HL-60 (cell line): ENCODE results near the gene NSUN6.

Source experiments
- GABPA ChIP-seq: IDR thresholded peaks from 2 replicates; pipeline ENCODE4 v1.6.1; 2012; ENCODE audit warnings: low read depth
- POLR2AphosphoS5 ChIP-seq: IDR thresholded peaks from 2 replicates; pipeline ENCODE4 v1.6.1; 2012; ENCODE audit warnings: low read depth
- SPI1 ChIP-seq: IDR thresholded peaks from 2 replicates; pipeline ENCODE4 v1.6.1; 2012; ENCODE audit warnings: low read depth, mild to moderate bottlenecking, borderline replicate concordance
- TF ChIP-seq, protein P1 (sequence below): IDR thresholded peaks from one replicate; pipeline ENCODE4 v1.5.1; 2011; ENCODE audit warnings: low read length, control low read depth, inconsistent platforms; ENCODE audit not compliant: insufficient read depth
- TF ChIP-seq, protein P2 (sequence below): IDR thresholded peaks from 2 replicates; pipeline ENCODE4 v1.6.1; 2012; ENCODE audit warnings: low read depth; ENCODE audit not compliant: insufficient replicate concordance

DNA sequence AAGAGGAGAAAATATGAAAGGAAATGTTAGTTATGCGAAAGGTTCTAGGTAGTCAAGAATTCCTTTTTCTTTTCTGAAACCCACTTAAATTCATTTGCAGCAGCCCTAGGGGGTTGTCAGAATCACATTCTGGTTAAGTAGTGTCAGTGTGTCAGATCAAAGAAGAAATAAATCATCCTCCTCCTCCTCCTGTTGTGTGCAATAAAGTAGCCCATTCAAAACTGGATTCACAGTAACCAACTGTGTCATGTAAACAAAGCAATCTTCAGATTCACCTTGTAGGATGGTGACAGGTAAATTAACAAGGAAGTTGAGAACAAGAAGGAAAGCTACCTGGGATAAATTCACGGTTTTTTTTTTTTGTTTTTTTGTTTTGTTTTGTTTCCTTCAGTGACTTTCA is 127.5 kb downstream of the NSUN6 start:
- TF ChIP-seq, protein P1, sequence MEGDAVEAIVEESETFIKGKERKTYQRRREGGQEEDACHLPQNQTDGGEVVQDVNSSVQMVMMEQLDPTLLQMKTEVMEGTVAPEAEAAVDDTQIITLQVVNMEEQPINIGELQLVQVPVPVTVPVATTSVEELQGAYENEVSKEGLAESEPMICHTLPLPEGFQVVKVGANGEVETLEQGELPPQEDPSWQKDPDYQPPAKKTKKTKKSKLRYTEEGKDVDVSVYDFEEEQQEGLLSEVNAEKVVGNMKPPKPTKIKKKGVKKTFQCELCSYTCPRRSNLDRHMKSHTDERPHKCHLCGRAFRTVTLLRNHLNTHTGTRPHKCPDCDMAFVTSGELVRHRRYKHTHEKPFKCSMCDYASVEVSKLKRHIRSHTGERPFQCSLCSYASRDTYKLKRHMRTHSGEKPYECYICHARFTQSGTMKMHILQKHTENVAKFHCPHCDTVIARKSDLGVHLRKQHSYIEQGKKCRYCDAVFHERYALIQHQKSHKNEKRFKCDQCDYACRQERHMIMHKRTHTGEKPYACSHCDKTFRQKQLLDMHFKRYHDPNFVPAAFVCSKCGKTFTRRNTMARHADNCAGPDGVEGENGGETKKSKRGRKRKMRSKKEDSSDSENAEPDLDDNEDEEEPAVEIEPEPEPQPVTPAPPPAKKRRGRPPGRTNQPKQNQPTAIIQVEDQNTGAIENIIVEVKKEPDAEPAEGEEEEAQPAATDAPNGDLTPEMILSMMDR: no peak
- TF ChIP-seq SPI1 (no peak), GABPA (no peak), POLR2AphosphoS5 (no peak)
- TF ChIP-seq, protein P2, sequence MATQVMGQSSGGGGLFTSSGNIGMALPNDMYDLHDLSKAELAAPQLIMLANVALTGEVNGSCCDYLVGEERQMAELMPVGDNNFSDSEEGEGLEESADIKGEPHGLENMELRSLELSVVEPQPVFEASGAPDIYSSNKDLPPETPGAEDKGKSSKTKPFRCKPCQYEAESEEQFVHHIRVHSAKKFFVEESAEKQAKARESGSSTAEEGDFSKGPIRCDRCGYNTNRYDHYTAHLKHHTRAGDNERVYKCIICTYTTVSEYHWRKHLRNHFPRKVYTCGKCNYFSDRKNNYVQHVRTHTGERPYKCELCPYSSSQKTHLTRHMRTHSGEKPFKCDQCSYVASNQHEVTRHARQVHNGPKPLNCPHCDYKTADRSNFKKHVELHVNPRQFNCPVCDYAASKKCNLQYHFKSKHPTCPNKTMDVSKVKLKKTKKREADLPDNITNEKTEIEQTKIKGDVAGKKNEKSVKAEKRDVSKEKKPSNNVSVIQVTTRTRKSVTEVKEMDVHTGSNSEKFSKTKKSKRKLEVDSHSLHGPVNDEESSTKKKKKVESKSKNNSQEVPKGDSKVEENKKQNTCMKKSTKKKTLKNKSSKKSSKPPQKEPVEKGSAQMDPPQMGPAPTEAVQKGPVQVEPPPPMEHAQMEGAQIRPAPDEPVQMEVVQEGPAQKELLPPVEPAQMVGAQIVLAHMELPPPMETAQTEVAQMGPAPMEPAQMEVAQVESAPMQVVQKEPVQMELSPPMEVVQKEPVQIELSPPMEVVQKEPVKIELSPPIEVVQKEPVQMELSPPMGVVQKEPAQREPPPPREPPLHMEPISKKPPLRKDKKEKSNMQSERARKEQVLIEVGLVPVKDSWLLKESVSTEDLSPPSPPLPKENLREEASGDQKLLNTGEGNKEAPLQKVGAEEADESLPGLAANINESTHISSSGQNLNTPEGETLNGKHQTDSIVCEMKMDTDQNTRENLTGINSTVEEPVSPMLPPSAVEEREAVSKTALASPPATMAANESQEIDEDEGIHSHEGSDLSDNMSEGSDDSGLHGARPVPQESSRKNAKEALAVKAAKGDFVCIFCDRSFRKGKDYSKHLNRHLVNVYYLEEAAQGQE: no peak
